ENCODE results near the gene MYH10.

- TF ChIP-seq EP300 (conservative IDR thresholded peaks at IDR 0.05; ENCODE audit: poor library complexity, severe bottlenecking) (no peak), CTCF (IDR thresholded peaks at IDR 0.05; ENCODE audit: poor library complexity, severe bottlenecking) (no peak)
Observed at GRCh38 chr17:8502126-8502525, 128.4 kb downstream of the MYH10 start.

All from neural cell (in vitro differentiated cells).